ENCODE results near the gene SEPSECS. TPM values are rescaled to one million over a fixed set of nuclear protein-coding genes. Genes with fewer than 3 reads are reported as not detected.
A peak's percentile ranks its signal among the peaks of the same experiment; 100 is the strongest.

SEPSECS gene
- total and polyA plus RNA-seq, 2 of the 13 experiments (the other 11 are each of a cell fraction or from before 2014, with no cell fraction given), result 9.4 to 14.3 TPM

DNA sequence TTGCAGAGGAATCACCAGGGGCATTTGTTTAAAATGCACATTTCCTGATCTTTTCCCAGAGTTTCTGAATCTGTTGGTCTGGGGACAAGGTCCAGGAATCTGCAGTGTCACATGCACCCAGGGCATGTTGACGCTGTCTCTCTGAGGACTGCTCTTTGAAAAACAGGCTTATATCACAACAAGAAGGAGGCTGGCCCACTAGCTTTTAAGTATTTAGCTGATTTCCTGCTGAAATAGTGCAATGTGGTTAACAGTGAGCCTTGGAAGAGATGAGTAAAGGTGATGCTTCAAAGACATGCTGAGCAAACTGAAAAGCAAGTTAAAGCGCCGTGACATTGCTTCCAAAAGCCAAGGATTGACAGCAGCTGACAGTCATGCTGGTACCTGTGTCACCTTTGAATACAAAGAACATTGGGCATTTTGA lies 18.6 kb upstream of the SEPSECS start (continued):
- peak; percentile 30; the same call in 1 of the 2 replicates for TF ChIP-seq ISL2 (CRISPR knock-in tag; IDR thresholded peaks at IDR 0.05)
- no peak for TF ChIP-seq SP4 (CRISPR knock-in tag; IDR thresholded peaks at IDR 0.05)
- no peak for TF ChIP-seq ZNF12 (CRISPR knock-in tag; IDR thresholded peaks at IDR 0.05)
- TF ChIP-seq, protein P1, sequence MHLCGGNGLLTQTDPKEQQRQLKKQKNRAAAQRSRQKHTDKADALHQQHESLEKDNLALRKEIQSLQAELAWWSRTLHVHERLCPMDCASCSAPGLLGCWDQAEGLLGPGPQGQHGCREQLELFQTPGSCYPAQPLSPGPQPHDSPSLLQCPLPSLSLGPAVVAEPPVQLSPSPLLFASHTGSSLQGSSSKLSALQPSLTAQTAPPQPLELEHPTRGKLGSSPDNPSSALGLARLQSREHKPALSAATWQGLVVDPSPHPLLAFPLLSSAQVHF (CRISPR knock-in tag; IDR thresholded peaks at IDR 0.05), result no peak
- no peak for TF ChIP-seq IRX3 (CRISPR knock-in tag; IDR thresholded peaks at IDR 0.05; ENCODE audit: borderline replicate concordance, low read depth)
- TF ChIP-seq, protein P2, sequence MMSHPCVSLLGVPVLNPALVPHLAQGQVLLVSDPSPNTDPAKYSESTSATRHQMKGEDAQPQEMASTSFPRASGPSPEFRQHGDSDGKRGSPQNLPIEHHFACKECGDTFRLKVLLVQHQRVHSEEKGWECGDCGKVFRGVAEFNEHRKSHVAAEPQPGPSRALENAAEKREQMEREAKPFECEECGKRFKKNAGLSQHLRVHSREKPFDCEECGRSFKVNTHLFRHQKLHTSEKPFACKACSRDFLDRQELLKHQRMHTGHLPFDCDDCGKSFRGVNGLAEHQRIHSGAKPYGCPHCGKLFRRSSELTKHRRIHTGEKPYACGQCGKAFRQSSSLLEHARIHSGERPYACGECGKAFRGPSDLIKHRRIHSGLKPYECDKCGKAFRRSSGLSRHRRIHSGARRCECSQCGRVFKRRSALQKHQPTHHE (CRISPR knock-in tag; IDR thresholded peaks at IDR 0.05; ENCODE audit: borderline replicate concordance), result no peak
- TF ChIP-seq YEATS2 (CRISPR knock-in tag; IDR thresholded peaks at IDR 0.05; ENCODE audit: borderline replicate concordance), result no peak
- TF ChIP-seq EP300 (IDR thresholded peaks at IDR 0.05; ENCODE audit: low read depth in 2 of 2, low read length in 2 of 2), result peak in 1 of 2 experiments; percentile 72; a peak in 2 of 4 replicates
- TF ChIP-seq EP300 (CRISPR knock-in tag; IDR thresholded peaks at IDR 0.05; ENCODE audit: borderline replicate concordance), result peak; percentile 62; the same call in 1 of the 2 replicates
- TF ChIP-seq SUZ12 (IDR thresholded peaks at IDR 0.05; ENCODE audit: low read depth, low read length), result no peak
- TF ChIP-seq, protein P3, sequence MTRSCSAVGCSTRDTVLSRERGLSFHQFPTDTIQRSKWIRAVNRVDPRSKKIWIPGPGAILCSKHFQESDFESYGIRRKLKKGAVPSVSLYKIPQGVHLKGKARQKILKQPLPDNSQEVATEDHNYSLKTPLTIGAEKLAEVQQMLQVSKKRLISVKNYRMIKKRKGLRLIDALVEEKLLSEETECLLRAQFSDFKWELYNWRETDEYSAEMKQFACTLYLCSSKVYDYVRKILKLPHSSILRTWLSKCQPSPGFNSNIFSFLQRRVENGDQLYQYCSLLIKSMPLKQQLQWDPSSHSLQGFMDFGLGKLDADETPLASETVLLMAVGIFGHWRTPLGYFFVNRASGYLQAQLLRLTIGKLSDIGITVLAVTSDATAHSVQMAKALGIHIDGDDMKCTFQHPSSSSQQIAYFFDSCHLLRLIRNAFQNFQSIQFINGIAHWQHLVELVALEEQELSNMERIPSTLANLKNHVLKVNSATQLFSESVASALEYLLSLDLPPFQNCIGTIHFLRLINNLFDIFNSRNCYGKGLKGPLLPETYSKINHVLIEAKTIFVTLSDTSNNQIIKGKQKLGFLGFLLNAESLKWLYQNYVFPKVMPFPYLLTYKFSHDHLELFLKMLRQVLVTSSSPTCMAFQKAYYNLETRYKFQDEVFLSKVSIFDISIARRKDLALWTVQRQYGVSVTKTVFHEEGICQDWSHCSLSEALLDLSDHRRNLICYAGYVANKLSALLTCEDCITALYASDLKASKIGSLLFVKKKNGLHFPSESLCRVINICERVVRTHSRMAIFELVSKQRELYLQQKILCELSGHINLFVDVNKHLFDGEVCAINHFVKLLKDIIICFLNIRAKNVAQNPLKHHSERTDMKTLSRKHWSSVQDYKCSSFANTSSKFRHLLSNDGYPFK (CRISPR knock-in tag; IDR thresholded peaks at IDR 0.05; ENCODE audit: borderline replicate concordance), result no peak
- TF ChIP-seq ZNF432 (CRISPR knock-in tag; IDR thresholded peaks at IDR 0.05; ENCODE audit: borderline replicate concordance), result no peak
- TF ChIP-seq ZNF382 (CRISPR knock-in tag; IDR thresholded peaks at IDR 0.05; ENCODE audit: borderline replicate concordance), result no peak
- no peak for TF ChIP-seq PHF21A (CRISPR knock-in tag; IDR thresholded peaks at IDR 0.05)
- TF ChIP-seq HHEX (CRISPR knock-in tag; IDR thresholded peaks at IDR 0.05), result no peak
- TF ChIP-seq, protein P4, sequence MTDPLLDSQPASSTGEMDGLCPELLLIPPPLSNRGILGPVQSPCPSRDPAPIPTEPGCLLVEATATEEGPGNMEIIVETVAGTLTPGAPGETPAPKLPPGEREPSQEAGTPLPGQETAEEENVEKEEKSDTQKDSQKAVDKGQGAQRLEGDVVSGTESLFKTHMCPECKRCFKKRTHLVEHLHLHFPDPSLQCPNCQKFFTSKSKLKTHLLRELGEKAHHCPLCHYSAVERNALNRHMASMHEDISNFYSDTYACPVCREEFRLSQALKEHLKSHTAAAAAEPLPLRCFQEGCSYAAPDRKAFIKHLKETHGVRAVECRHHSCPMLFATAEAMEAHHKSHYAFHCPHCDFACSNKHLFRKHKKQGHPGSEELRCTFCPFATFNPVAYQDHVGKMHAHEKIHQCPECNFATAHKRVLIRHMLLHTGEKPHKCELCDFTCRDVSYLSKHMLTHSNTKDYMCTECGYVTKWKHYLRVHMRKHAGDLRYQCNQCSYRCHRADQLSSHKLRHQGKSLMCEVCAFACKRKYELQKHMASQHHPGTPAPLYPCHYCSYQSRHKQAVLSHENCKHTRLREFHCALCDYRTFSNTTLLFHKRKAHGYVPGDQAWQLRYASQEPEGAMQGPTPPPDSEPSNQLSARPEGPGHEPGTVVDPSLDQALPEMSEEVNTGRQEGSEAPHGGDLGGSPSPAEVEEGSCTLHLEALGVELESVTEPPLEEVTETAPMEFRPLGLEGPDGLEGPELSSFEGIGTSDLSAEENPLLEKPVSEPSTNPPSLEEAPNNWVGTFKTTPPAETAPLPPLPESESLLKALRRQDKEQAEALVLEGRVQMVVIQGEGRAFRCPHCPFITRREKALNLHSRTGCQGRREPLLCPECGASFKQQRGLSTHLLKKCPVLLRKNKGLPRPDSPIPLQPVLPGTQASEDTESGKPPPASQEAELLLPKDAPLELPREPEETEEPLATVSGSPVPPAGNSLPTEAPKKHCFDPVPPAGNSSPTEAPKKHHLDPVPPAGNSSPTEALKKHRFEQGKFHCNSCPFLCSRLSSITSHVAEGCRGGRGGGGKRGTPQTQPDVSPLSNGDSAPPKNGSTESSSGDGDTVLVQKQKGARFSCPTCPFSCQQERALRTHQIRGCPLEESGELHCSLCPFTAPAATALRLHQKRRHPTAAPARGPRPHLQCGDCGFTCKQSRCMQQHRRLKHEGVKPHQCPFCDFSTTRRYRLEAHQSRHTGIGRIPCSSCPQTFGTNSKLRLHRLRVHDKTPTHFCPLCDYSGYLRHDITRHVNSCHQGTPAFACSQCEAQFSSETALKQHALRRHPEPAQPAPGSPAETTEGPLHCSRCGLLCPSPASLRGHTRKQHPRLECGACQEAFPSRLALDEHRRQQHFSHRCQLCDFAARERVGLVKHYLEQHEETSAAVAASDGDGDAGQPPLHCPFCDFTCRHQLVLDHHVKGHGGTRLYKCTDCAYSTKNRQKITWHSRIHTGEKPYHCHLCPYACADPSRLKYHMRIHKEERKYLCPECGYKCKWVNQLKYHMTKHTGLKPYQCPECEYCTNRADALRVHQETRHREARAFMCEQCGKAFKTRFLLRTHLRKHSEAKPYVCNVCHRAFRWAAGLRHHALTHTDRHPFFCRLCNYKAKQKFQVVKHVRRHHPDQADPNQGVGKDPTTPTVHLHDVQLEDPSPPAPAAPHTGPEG (CRISPR knock-in tag; IDR thresholded peaks at IDR 0.05), result no peak
- no peak for TF ChIP-seq GABPA (IDR thresholded peaks at IDR 0.05; ENCODE audit: low read depth, low read length)
- no peak for TF ChIP-seq GABPA (CRISPR knock-in tag; IDR thresholded peaks at IDR 0.05; ENCODE audit: low read depth)
- TF ChIP-seq BORCS8-MEF2B (CRISPR knock-in tag; IDR thresholded peaks at IDR 0.05), result no peak
- peak; percentile 81 for TF ChIP-seq MIXL1 (CRISPR knock-in tag; IDR thresholded peaks at IDR 0.05)
- TF ChIP-seq SIX1 (CRISPR knock-in tag; IDR thresholded peaks at IDR 0.05; ENCODE audit: borderline replicate concordance), result no peak
- TF ChIP-seq FOXA1 (IDR thresholded peaks at IDR 0.05), result no peak
- TF ChIP-seq FOXA1 (CRISPR knock-in tag; IDR thresholded peaks at IDR 0.05), result peak; percentile 67
